Right lobe of liver (tissue), 6 donors: Measurements from ENCODE around the gene HIVEP2. TPM values are rescaled to one million over a fixed set of nuclear protein-coding genes. Genes with fewer than 3 reads are reported as not detected.

Experiments used
- ATAC-seq, 4 donors: fragments of 200-7000 bp; cut with Tn5 transposase; one replicate each; pipeline ENCODE4 v1.9.1; 2020; ENCODE audit warnings: mild to moderate bottlenecking in 4 of 4, moderate library complexity in 4 of 4
- DNase-seq, 3 donors: peaks; one replicate each; pipeline ENCODE4 v3.0.0-alpha.2; 2020
- H3K27ac ChIP-seq, 3 donors: fragments of 200-600 bp; one replicate each; pipeline ENCODE4 v1.8.0; 2022
- H3K27me3 ChIP-seq, 2 donors: fragments of 200-600 bp; one replicate each; pipeline ENCODE4 v1.8.0; 2022
- H3K36me3 ChIP-seq, 4 donors: fragments of 200-600 bp; sonication (generic) in 1 of 4; one replicate each; pipeline versions ENCODE4 v1.5.1 to v1.8.0; 2017 to 2022; ENCODE audit warnings: control low read depth in 1 of 4
- H3K4me1 ChIP-seq, 4 donors: fragments of 200-600 bp; sonication (generic) in 1 of 4; one replicate each; pipeline versions ENCODE4 v1.5.1 to v1.8.0; 2017 to 2022; ENCODE audit warnings: control low read depth in 1 of 4
- H3K4me3 ChIP-seq, 3 donors: fragments of 200-600 bp; one replicate each; pipeline ENCODE4 v1.8.0; 2022
- H3K9me3 ChIP-seq, 4 donors: fragments of 200-600 bp; sonication (generic) in 1 of 4; one replicate each; pipeline versions ENCODE4 v1.5.1 to v1.8.0; 2017 to 2022; ENCODE audit warnings: control low read depth in 1 of 4
- POLR2A ChIP-seq: fragments of 450-650 bp; IDR thresholded peaks from one replicate; pipeline ENCODE4 v1.6.1; 2017; ENCODE audit warnings: antibody characterized with exemption, mild to moderate bottlenecking
- WGBS: methylation state at CpG from one replicate; pipeline ENCODE4 v1.1.6; 2018; ENCODE audit warnings: low coverage, low lambda C conversion rate; ENCODE audit not compliant: insufficient coverage; ENCODE audit errors: missing lambda C conversion rate; 5-methylcytosine and 5-hydroxymethylcytosine counted together
- intact Hi-C, 2 donors: fragments of 100-400 bp; cut with DNase I; formaldehyde crosslinking; loops; one replicate each; pipeline versions ENCODE4 v1.11.2 to v1.14.1; 2022
- total RNA-seq, 6 experiments: library from RNA; depleted of rRNA in 2 of 6; stranded (reverse); fragments of >200 nt in 2 of 6; fragmentation: NEBNext Ultra II Directional in 3 of 6; extraction: Animal tissue kit (Norgen Biotek cat#: 25700) in 3 of 6; gene quantifications; one replicate each; pipeline versions ENCODE4 v1.1.0 to v1.2.4, GENCODE V29; 2016 to 2023
- TF ChIP-seq, protein P1 (sequence below), 4 donors: fragments of 200-600 bp in 3 of 4; fragments of 450-650 bp in 1 of 4; IDR thresholded peaks; one replicate each; pipeline versions ENCODE4 v1.5.1 to v1.8.0; 2016 to 2022; ENCODE audit warnings: antibody characterized with exemption in 4 of 4, mild to moderate bottlenecking in 2 of 4
- donor health status: DM: no; HTN: yes; CAD: no.
- donor health status: DM: no; HTN: no; CAD: no.
- donor health status: DM: no; HTN: no; CAD: no.
- donor health status: DM: no; HTN: yes; CAD: no.
- donor health status: DM: no; HTN: yes; CAD: no.

The HIVEP2 gene
- total RNA-seq, 6 experiments from 2014 or later, result 3.0 to 8.9 (median 5.1) TPM

DNA sequence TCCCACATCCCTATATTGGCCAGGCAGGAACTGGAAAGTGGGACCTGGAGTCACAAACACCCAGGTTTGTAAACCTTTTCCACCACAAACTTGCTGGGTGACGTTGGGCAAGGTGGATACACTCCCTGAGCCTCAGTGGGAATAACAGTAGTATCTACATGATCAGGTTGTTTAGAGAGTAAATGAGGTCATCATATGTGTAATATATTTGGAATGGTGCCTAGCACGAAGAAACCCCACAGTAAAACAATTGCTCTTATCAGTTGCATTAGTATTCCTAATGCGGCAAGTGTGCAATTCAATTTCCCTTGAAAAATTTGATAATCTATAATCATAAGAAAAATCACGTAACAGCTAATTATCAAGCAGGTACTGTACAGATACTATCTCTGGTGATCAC lies 51.9 kb downstream of the HIVEP2 start:
- intact Hi-C loops, result loop anchor here in 1 of 2 donors (10.0 kb wide), 1 partner anchor 188 kb away; no protein-coding TSS in a partner anchor
- no peak for DNase-seq
- Histone ChIP-seq H3K4me1 (no peaks in the 10 kb centered on the region), H3K27me3 (no peaks in the 10 kb centered on the region), H3K36me3 (no peaks in the 10 kb centered on the region), H3K4me3 (no peak overlapping the region), H3K9me3 (no peaks in the 10 kb centered on the region), H3K27ac (no peak overlapping the region)
- no peak for TF ChIP-seq POLR2A
- TF ChIP-seq, protein P1, sequence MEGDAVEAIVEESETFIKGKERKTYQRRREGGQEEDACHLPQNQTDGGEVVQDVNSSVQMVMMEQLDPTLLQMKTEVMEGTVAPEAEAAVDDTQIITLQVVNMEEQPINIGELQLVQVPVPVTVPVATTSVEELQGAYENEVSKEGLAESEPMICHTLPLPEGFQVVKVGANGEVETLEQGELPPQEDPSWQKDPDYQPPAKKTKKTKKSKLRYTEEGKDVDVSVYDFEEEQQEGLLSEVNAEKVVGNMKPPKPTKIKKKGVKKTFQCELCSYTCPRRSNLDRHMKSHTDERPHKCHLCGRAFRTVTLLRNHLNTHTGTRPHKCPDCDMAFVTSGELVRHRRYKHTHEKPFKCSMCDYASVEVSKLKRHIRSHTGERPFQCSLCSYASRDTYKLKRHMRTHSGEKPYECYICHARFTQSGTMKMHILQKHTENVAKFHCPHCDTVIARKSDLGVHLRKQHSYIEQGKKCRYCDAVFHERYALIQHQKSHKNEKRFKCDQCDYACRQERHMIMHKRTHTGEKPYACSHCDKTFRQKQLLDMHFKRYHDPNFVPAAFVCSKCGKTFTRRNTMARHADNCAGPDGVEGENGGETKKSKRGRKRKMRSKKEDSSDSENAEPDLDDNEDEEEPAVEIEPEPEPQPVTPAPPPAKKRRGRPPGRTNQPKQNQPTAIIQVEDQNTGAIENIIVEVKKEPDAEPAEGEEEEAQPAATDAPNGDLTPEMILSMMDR (IDR thresholded peaks at IDR 0.05), result no peak
- peak in 1 of 4 donors; percentile 32 for ATAC-seq
- WGBS, result 62% methylated on average over 4 of the region's 4 CpGs

DNA sequence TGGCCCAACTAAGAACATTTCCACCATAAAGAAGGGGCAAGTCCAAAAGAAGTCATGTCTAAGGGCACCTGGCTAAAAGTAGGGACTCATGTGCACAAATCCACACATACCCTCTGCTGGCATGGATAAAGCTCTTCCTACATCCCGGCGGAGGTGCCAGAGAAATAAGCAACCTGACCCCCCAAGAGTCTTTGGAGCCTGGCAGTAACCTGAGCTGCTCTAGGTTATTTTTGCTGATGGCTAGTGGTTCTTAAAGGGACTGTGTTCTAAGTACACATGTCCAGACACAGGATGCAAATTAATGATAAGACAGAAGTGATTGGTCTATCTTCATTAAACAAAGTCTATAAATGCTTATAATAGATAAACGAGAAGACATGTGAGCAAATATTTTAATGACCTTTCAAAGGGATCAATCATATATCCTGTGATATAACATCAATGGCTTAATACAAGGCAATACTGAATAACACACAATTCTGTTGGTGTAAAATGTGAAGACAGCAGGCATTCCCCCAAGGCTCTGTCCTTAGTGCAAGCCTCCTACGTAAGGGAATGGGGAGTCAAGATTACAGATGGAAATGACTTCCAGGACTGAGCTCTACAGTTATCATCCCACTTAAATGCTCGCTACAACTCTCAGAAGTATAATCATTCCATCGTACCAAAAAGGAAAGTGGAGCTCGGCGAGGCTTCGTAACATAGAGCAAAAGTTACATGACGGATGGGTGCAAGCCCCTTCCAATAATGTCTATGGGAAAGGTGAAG lies 52.5 kb downstream of the HIVEP2 start:
- TF ChIP-seq, protein P1 (IDR thresholded peaks at IDR 0.05), result no peak
- TF ChIP-seq POLR2A, result no peak
- H3K27me3 ChIP-seq, result no peaks in the 10 kb centered on the region
- no peaks in the 10 kb centered on the region for H3K9me3 ChIP-seq
- H3K36me3 ChIP-seq, result no peaks in the 10 kb centered on the region
- DNase-seq (no peak), ATAC-seq (no peak)
- H3K4me1 ChIP-seq, result no peaks in the 10 kb centered on the region
- no peak overlapping the region for H3K27ac ChIP-seq
- intact Hi-C loops, result loop anchor here in 1 of 2 donors (10.0 kb wide), 1 partner anchor 188 kb away; no protein-coding TSS in a partner anchor
- no peak overlapping the region for H3K4me3 ChIP-seq
- whole genome bisulfite sequencing, result 83% methylated on average over 8 of the region's 10 CpGs

DNA sequence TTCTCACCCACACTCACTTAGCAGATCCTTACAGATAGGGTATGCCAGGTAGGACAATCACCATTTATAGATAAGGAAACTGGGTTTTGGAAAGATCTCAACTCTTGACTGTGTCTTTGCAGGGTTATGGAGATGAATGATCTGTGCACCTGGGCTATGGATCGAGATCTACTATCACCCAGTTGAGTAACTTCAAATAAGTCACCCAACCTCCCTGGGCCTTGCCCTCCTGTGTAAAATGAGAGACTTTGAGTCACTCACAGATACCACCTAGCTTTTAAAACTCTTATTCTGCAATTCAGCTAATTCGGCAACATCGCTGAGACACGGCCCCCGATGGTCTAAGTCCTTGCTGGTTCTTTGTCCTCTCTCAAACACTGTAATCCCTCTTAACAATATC lies 53.5 kb downstream of the HIVEP2 start:
- Histone ChIP-seq H3K4me1 (peaks cover 0 to 3% (median 0%) of the 10 kb centered on the region in 4 donors), H3K9me3 (no peaks in the 10 kb centered on the region), H3K27ac (no peak overlapping the region), H3K36me3 (no peaks in the 10 kb centered on the region), H3K27me3 (no peaks in the 10 kb centered on the region), H3K4me3 (no peak overlapping the region)
- DNase-seq (no peak), ATAC-seq (no peak)
- TF ChIP-seq, protein P1 (IDR thresholded peaks at IDR 0.05), result no peak
- no peak for TF ChIP-seq POLR2A
- intact Hi-C loops, result loop anchor here in 1 of 2 donors (10.0 kb wide), 1 partner anchor 187 kb away; no protein-coding TSS in a partner anchor
- 95% methylated on average over 5 of the region's 5 CpGs for WGBS

DNA sequence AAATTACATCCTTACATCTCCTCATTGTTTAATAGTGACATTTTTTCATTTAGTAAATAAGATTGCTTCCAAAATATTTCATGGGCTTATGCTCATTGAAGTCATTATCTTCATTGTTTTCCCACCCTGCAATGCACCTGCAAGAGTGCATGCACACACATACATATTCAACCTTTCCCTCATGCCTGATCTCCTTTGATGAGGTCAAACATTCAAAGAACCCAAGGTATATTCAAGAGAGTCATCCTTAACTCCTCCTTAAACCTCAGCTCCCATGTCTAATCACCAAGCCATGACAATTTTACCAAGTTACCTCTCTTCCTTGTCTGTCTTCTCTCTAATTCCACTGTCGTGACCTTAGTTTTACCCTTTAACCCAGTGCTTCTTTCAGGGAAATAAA lies 56.5 kb downstream of the HIVEP2 start:
- DNase-seq (no peak), ATAC-seq (no peak)
- intact Hi-C loops, result no loop called here
- Histone ChIP-seq H3K4me3 (no peak overlapping the region), H3K27me3 (no peaks in the 10 kb centered on the region), H3K27ac (no peak overlapping the region), H3K9me3 (no peaks in the 10 kb centered on the region), H3K36me3 (no peaks in the 10 kb centered on the region), H3K4me1 (peaks cover 0 to 6% (median 0%) of the 10 kb centered on the region in 4 donors)
- 94% methylated on average over 1 of the region's 1 CpG for WGBS
- TF ChIP-seq, protein P1 (IDR thresholded peaks at IDR 0.05), result no peak
- no peak for TF ChIP-seq POLR2A
